Measurements from ENCODE around the gene BAD.

DNA sequence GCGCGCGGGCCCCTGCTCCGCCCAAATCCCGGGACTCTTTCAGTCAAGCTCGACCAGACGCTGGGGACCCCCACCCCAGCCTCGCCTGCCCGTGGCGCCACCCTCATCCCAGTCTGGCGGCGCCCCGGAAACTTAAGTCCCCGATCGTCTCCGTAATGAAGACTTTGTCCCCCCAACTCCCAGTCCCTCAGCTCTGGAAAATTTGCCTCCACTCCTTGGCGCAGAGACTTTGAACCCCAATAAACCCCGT is 32.8 kb downstream of the BAD start:
- no peak for TF ChIP-seq POLR2A (IDR thresholded peaks at IDR 0.05)
- TF ChIP-seq, protein P1, sequence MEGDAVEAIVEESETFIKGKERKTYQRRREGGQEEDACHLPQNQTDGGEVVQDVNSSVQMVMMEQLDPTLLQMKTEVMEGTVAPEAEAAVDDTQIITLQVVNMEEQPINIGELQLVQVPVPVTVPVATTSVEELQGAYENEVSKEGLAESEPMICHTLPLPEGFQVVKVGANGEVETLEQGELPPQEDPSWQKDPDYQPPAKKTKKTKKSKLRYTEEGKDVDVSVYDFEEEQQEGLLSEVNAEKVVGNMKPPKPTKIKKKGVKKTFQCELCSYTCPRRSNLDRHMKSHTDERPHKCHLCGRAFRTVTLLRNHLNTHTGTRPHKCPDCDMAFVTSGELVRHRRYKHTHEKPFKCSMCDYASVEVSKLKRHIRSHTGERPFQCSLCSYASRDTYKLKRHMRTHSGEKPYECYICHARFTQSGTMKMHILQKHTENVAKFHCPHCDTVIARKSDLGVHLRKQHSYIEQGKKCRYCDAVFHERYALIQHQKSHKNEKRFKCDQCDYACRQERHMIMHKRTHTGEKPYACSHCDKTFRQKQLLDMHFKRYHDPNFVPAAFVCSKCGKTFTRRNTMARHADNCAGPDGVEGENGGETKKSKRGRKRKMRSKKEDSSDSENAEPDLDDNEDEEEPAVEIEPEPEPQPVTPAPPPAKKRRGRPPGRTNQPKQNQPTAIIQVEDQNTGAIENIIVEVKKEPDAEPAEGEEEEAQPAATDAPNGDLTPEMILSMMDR (IDR thresholded peaks at IDR 0.05) = no peak

All from right lobe of liver (tissue), 4 donors.